HG02759 (cell line): ENCODE data around the gene OSBPL2.

Experiments
- ATAC-seq: cut with Tn5 transposase; IDR thresholded peaks from one replicate; pipeline ENCODE4 v1.9.1; 2021; ENCODE audit warnings: mild to moderate bottlenecking, moderate library complexity; ENCODE audit not compliant: unreplicated experiment

Gene OSBPL2

DNA sequence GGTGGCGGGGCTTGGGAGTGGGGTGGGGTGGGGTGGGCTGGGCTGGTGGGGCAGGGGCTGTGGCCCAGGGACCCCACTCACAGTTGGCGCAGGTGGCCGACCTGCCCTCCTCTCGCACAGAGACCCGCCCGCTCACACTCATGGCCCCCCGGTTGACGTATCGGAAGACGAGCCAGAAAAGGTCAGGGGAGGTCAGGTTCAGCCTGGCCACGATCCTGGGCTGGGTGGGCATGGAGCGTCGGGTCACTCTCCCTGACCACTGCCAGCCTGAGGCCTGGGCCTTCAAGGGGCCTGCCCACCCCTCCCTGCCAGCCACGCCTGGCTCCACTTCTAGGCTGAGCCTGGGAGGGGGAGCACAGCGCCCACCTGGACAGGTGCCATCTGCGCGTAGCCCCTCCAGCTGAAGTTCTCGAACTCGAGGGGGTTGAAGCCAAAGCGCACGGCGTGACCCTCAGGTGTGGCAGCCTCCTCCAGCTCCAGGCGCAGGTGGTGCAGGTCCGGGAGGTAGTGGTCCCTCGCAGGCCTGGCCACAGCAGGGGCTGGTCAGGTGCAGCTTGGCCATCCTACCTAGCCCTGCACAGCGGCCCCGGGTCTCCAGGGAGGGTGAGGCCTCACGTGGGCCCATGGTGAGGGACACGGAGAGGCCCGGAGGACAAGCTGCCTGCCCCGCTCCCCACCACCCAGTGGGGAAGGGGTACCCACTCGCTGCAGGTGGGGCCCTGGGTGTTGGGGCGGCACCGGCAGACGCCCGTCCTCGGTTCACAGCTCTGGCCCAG, 95.7 kb downstream of the OSBPL2 start:
- no peak for ATAC-seq

DNA sequence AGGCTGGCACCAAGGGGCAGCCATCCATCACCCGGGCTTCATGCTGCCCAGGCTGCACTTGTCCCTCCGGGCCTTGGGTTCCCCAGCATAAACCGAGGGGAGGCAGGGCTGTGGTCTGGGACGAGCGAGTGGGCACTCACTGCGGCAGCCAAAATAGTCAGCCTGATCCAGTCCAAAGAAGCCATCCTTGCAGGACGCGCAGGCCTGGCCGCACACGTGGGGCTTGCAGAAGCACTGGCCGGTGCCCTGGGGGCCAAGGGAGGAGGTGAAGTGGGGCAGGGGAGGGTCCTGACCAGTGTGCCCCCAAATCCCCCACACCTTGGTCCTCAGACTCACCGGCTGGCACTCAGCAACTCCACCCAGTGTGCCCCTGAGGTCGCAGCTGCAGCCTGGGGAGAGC, 96.6 kb downstream of the OSBPL2 start:
- no peak for ATAC-seq

DNA sequence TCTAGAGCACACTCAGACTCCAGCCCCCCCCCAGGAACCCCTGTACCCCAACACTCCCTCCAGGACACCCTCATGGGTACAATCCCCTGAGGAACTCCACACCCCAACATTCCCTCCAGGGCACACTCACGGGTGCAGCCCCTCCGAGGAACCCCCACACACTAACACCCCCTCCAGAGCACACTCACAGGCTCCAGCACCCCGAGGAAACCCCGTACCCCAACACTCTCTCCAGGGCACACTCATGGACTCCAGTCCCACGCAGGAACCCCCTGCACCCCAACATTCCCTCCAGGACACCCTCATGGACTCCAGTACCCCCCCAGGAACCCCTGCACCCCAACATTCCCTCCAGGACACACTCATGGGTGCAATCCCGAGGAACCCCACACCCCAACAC, 97.2 kb downstream of the OSBPL2 start:
- no peak for ATAC-seq

DNA sequence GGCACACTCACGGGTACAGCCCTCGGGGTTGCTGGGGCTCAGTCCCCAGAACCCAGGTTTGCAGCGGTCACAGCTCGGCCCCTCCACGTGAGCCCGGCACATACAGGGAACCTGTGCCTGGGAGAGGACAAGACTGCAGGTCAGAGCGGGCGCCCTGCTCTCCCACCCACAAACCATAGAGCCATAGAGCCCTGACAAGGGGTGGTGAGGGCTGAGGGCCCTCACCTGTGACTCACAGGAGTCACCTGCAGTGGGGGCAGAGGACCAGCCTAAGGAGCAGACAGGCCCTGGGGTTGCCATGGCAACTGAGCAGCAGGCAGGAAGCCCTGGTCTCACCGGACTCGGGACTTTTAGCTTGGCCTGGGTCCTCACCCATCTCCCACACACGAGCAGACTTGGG, 98.0 kb downstream of the OSBPL2 start:
- no peak for ATAC-seq

DNA sequence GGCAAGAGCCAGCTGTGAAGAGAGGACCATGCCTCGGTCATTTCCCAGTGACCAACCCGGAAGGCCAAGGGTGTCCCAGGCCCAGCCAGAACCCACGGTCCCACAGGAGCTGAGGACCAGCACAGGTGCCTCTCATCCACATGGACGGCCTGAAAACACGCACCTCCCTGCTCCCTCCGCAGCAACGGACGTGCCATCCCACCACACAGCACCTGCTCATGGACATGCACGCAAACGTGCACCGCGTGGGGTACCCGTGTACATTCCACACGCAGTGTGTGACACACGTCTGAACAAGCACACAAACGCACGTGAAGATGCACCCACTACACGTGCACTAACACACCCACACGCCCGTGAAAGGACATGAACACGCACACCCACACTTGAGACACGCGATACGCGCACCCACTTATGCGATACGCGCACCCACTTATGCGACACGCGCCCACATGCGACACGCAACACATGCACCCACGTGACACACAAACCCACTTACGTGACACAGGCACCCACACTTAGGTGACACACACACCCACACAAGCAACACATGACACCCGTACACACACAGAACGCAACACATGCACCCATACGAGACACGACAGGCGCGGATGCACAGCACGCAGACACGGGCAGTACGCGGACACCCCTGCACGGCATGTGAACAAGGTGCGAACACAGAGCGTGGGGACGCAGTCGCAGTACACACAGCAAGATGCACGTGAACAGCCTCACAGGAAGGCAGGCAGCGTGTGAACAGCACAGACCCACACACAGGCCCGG, 98.6 kb downstream of the OSBPL2 start:
- ATAC-seq = no peak

DNA sequence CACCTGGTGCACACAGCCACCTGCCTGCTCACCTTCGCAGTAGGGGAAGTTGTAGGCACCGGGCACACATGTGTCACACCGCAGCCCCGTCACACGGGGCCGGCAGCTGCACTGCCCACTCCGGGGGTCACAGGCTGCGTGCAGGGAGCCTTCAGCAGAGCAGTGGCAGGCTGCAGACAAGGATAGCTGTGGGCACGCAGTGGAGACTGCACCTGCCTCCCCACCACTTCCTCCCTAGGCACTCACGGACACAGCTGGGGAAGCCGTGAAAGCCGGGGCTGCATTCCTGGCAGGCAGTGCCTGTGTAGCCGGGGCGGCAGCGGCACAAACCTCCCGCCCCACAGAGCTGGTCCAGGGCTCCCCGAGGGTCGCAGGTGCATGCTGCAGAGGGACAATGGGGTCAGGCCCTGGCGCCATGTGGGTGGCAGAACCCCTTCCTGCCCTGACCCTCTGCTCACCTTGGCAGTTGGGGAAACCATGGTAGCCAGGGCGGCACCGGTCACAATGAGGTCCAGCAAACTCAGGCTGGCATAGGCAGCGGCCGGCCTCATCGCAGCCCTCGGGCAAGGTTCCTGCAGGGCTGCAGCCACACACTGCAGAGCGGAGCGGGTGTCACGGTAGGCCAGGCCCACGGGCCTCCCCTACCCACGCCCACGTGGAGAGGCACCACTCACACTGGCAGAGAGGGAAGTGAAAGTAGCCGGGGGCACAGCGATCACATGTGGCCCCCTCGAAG, 99.4 kb downstream of the OSBPL2 start:
- ATAC-seq = peak; percentile 46

DNA sequence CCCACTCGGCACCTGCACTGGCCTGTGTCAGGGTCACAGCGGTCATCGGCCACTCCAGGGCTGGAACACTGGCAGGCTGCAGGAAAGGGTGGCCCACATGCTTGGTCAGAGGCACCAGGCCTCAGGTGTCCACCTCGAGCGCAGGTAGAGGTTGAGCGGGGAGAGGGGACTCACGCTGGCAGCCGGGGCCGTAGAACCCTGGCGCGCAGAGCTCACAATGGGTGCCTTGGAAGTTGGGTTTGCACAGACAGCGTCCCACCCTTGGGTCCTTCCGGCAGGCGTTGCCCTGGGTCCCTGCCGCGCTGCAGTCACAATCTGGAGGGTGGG, 99.9 kb downstream of the OSBPL2 start:
- ATAC-seq = no peak

DNA sequence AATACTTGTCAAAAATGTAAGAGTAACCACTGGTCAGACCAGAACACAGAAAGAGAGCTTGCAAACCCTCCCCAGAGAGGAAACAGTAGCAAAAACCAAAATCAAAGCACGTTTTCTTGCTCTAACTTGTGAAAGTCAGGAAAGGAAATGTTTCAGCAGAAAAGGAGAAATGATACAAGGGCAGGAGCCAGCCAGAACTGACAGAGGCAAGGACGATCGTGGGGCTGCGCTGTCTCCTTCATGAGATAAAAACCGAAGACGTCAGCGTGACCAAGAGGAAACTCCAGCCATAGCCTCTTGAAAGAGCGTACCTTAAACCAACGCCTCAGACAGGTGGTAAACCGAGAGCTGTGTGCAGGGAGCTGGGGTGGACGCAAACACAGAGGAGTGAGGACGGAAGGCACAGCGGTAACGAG, 101.3 kb downstream of the OSBPL2 start:
- ATAC-seq = peak; percentile 70

DNA sequence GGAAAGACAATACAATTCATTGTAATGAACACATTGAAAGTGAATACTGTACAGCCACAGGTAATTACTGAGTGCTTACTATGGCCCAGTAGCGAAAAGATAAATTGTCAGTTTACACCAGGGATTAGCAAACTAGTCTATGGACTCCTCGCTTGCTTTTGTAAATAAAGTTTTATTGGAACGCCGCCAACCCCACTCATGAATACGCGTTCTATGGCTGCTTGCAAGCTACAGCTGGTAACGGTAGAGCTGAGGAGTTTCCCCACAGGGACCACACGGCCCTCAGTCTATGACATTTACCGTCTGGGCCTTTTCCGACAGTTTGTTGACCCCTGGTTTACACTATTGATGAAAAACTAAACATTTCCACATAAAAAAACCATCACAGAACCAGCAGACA, 104.6 kb downstream of the OSBPL2 start:
- no peak for ATAC-seq

DNA sequence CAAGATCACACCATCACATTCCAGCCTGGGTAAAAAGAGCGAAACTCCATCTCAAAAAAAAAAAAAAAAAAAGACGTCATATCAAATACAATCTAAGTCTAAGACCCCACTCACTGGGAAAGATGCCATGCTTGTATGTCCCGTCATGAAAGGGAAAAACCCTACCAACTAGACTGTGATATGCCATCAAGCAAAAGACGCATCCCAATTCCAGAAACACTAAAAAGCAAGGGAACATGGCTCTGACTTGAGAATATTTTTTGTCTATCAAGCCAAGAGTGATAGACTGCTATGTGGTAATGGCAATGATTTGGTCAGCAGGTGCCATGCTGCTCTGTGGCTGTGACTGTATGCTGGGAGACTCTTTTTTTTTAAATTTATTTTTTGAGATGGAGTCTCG, 105.8 kb downstream of the OSBPL2 start:
- ATAC-seq = no peak

DNA sequence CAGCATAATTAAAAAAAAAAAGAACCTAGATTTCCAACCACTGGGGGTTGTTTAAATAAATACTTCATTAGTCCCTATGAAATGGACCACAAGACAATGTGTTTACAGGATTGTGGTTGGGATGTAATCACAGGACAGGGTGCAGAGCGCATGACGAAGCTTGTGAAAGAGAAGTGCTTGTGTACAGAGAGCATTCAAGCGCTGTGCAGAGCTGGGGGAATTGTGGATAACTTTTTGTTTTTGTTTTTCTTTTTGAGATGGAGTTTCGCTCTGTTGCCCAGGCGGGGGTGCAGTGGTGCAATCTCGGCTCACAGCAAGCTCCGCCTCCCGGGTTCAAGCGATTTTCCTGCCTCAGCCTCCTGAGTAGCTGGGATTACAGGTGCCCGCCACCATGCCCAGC, 106.5 kb downstream of the OSBPL2 start:
- no peak for ATAC-seq
